DMS153 treated with DMSO at 0.1 percent for 48 hours (cell line): ENCODE measurements around the gene STARD13.
A peak's percentile ranks its signal among the peaks of the same experiment; 100 is the strongest.

Experiments used
- DNase-seq: peaks from one replicate; lab custom pipeline; 2025; ENCODE audit not compliant: unreplicated experiment; lab: John Stamatoyannopoulos, UW

Gene STARD13, protein sequence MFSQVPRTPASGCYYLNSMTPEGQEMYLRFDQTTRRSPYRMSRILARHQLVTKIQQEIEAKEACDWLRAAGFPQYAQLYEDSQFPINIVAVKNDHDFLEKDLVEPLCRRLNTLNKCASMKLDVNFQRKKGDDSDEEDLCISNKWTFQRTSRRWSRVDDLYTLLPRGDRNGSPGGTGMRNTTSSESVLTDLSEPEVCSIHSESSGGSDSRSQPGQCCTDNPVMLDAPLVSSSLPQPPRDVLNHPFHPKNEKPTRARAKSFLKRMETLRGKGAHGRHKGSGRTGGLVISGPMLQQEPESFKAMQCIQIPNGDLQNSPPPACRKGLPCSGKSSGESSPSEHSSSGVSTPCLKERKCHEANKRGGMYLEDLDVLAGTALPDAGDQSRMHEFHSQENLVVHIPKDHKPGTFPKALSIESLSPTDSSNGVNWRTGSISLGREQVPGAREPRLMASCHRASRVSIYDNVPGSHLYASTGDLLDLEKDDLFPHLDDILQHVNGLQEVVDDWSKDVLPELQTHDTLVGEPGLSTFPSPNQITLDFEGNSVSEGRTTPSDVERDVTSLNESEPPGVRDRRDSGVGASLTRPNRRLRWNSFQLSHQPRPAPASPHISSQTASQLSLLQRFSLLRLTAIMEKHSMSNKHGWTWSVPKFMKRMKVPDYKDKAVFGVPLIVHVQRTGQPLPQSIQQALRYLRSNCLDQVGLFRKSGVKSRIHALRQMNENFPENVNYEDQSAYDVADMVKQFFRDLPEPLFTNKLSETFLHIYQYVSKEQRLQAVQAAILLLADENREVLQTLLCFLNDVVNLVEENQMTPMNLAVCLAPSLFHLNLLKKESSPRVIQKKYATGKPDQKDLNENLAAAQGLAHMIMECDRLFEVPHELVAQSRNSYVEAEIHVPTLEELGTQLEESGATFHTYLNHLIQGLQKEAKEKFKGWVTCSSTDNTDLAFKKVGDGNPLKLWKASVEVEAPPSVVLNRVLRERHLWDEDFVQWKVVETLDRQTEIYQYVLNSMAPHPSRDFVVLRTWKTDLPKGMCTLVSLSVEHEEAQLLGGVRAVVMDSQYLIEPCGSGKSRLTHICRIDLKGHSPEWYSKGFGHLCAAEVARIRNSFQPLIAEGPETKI

DNA sequence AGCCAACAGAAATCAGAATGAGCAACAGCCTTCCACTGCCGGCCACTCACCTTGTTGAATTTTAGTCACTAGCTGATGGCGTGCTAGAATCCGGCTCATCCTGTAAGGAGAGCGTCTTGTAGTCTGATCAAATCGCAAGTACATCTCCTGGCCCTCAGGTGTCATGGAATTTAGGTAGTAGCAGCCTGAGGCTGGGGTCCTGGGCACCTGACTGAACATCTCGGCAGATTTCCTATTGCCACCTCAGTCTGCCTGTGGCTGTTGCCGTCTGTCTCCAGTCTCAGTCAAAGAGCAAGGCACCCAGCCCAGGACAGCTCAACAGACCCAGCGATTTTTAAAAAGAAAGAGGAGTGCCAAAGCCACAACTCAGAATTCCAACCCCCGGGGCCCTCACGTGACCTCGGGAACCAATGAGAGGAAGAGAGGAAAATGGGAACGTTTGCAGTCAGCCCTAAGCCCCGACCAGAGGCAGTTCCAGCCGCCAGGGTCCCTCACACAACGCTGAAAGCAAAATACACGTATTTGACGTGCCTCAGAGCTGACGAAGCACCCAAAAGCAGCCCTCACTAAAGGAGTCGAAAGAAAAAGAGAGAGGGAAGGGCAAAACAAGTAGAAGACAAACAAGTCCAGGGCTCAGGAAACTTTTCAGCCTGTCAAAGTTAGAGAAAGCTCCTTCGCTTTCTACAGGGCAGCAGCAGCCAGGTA, at the start of gene STARD13:
Gene STARD13 (minus strand): TSS at position 336 of the 705 bp plus-strand sequence. CDS start 117 bp downstream, at position 219.
- DNase-seq, result peak; percentile 51

DNA sequence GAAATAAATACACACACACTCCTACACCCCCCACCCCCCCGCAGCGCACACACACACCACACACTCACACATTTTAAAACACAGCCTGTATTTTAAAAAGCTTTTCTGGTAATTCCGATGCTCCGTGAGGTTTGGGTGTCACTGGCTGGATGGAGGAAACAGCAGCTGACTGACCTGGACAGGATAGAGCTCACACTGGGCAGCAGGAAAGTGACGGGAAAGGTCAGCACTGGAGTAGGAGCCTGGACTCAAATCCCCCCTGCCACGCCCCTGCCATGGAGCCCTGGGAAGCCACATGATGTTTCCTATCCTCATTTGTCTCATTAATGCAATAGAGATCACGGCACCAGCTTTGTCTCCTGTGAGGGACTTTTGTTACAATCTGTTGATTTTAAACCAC, 49.3 kb upstream of the STARD13 start:
- DNase-seq, result no peak

DNA sequence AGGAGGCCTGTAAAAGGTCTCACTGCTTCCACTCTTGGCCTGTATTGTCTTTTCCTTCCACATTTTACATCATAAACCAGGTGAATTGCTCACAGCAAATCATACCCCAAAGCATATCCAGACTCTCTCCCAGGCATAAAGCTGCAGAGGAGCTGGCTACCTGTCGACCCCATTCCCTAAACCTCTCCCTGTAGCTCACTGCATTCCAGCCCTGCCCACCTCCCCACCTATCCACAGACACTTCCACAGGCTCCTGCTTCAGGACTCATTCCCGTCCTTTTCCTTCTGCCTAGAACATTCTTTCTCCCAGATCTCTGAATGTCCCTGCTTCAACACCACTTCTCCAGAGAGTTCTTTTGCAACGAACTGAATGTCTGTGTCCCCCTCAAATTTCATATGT, 46.4 kb upstream of the STARD13 start:
- no peak for DNase-seq

DNA sequence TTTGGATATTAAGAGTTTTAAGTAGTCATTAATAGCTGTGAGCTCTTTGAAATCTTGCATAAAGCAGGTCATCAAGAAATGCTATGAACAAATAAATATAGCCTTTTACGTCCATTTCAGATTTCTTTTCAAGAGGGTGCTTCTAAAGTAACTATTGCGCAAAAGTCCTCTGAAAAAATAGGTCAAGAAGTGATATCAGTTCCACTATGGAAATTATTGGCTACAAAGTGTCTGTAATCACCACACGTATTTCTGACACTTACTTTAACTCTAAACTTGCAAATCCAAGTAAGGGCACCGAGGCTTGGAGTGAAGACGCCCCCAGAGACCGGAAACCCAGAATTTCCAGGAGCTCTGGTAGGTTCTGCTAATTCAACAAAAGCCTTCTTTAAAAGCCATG, 44.9 kb upstream of the STARD13 start:
- no peak for DNase-seq

DNA sequence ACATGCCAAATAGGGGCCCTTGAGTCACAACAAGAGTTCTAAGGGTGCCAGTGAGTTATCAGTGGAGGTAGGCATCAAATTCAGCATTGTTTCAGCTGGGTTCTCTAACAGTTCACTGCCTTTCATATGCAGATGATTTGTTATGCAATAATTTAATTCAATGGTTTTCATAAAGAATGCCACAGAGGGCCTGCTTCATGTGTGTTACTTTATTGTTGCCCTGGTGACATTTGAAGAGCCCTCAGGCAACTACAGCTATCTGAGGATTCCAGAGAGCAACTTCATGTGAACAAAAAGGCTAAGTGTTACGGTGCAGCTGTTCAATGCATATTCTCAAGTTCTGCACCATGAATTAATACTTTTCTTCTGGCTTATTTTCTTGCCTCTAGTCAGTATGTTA, 43.1 kb upstream of the STARD13 start:
- peak; percentile 27 for DNase-seq

DNA sequence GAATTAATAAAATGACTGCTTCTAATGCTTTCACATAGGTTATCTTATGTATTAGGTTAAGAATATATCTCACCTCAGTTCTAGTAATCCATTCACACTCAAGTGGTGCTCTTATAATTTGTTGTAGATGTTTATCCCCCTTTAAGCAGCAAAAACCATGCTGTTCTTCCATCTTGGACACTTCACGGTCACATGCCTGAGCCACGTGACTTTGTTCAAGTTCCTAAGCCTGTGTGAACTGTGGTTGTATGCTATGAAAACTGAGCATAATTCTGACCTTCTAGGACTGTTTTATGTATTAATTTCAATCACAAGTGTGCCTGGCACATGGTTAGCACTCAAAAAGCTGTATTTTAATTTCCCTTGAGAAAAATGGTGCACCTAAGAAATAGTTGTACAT, 41.2 kb upstream of the STARD13 start:
- no peak for DNase-seq

DNA sequence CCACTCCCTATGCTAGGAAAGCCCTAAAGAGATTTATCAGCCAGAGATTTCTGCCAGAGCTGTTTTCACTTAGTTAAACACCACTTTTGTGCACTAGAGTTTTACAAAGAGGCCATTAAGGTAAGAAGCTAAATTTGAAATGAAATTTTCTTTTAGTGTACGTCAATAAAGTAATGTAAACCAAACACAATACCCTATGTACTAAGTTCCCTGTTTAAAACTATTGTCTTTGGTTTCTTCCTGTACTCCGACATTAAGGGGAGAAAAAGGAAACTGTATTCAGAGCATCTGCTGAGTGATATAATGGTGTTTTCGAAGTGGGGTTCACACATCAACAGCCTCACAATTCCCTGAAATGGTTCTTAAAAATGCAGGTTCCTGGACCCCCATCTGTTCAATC, 40.7 kb upstream of the STARD13 start:
- no peak for DNase-seq

DNA sequence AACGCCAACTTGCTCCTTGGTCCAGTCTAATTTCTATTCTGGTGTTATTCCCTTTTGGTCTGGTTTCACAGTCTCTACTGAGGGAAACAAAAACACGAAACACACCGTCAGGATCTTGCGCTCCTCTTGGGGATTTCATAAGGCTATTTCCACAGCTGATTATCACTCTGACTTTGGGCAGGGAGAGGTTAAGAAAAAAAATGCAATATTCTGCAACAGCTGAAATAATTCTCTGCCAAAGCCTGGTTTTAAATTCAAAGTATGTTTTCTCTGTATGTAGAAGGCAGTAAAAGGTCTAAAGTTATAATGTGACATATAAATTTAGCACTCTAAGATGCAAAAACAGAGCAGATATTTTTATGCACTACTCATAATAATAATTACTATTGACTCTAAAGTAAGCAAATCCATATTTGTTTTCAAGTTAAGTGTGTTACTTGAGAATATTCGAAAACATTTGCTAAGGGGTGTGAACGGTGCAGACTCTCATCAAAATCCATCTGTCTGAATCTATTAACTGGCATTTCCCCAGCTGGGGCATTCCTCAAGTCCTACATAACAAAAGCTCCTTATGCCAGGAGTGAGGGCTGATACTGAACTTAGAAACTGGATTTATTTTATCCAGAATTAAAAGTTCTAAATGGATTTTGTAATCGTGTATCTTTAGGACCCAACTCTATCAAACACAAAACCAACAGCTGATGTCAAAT, 38.4 kb upstream of the STARD13 start:
- DNase-seq, result no peak

DNA sequence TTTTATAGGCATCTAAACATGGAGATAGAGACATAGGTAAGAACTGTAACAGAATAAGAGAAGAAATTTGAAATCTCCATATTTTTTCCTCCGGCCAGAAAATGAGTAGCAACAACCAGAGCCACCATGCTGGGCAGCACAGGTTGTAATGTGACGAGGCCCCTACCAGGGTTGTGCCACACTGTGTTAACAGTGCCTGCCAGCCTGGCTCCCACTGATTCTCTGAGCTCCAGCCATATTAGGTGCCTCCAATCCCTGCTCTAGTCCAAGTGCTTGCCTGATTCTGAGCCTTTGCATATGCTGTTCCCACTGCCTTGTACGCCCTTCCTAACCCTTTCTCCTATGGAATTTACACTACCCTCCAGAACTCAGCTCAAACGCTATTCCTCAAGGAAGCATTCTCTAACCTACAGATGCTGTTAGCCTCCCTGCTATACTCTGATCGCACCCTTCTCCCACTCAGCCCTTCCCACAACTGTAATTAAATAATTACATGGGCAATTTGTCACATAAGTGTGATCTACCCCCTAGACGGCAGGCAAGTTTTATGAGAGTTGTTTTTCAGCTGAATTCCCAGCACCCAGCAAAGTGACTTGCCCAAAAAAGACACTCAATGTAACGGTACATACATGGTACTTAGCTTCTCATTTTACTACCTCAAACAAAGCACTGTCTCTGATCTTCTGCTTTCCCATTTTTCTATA, 37.6 kb upstream of the STARD13 start:
- no peak for DNase-seq

DNA sequence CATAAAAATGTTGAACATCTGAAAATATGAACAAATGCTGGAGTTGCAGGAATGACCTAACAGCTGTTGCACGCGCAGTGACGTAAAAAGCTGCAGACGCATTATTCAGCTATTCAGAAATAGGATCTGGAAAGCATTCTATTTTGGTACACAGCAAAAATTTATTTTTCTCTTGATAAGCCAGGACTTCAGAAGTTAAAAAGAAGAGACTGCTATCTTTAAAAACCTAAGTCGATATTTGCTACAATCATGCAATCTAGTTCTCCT, 36.9 kb upstream of the STARD13 start:
- DNase-seq, result no peak

DNA sequence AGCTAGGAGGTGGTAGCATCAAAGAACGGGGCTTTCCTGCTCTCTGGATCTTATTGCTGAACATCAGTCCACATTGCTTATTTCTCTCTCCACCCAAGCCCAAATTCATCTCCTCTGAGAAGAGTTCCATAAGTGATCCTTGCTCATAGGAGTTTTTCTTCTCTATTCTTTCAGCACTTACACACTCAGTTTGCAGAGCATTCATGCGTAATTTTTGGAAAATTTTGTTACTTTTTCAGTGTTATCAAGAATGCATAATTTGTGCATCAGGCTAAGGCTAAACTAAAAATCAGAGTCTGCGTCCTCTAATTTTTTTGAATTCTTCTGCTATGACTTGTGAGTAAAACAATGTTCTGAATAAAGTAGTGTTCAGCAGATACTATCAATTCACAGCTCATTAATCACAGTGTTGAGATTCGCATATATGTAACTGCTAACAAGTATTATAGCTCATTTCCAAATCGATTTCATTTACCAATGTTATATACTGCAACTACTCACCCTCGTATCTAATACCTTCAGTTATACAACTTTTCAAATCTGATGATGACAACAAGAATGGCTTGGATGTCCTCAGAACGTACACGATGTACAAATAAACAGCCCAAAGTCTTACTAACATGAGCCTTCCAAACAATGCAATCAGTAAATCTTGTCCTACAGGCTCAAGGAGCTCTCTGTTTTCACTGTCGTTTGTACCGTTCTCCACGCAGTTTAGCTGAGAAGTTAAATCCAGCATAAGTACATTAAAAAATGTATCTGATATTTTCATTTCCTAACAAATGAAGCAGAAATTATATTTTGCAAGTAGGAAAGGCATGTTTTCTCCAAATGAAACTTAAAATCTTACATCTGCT, 36.4 kb upstream of the STARD13 start:
- DNase-seq, result no peak

DNA sequence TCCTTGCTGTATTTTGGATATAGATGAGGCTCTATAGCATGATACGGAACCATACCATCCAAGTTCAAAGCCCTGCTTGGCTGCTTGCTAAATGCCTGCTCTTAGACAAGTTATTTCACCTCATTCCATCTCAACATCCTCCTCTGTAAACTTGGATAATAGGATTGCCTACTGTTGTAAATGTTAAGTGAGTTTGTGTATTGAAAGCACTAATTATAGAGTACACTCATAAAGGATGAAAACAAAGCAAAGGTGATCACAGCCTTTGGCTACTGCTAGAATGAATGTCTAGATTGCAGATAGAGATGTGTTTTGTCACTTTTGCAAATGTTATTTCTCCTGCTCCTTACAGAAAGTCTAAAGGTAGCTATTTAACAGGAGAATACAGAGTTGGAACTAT, 34.3 kb upstream of the STARD13 start:
- no peak for DNase-seq

DNA sequence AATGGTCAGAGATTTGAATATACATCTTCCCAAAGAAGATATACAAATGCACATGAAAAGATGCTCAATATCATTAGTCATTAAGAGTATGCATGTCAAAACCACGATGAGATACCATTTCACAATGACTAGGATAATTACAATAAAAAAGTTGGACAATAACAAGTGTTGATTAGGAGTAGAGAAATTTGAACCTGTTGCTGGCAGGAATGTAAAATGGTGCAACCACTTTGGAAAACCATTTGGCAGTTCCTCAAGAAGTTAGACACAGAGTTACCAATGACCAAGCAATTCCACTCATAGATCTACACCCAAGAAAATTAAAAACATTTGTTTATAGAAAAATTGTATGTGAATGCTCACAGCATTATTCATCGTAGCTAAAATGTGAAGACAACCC, 33.2 kb upstream of the STARD13 start:
- no peak for DNase-seq

DNA sequence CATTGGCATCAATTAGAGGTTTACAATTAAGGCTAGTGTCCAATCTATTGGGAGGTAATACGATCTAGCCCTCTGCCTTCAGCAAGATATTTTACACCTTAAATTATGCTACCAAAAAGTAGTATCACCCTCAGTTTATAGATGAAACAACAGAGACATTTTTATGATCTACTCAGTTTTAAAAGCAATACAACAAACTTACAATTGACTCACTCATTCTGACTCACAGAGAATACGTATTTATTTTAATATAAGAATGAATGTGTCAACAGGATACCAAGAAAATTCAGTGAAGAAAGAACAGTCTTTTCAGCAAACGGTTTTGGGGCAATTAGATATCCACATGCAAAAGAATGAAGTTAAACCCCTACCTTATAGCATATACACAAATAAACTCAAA, 32.5 kb upstream of the STARD13 start:
- DNase-seq, result no peak

DNA sequence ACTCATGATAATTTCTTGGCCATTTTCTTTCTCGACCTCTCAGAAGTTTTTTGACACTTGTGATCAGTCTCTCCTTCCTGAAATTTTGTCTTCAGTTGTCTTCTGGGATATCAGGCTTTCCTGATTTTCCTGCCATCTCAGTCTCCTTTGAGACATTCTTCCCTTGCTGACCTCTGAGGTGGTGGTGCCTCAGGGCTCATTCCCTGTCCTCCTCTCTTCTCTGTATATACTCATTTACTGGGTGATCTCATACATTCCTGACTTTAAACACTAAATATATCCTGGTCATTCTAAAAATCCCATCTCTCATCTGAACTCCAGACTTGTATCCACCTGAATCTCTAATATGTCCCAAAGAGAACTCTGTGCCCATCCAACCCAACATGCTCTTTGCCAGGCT, 31.3 kb upstream of the STARD13 start:
- no peak for DNase-seq

DNA sequence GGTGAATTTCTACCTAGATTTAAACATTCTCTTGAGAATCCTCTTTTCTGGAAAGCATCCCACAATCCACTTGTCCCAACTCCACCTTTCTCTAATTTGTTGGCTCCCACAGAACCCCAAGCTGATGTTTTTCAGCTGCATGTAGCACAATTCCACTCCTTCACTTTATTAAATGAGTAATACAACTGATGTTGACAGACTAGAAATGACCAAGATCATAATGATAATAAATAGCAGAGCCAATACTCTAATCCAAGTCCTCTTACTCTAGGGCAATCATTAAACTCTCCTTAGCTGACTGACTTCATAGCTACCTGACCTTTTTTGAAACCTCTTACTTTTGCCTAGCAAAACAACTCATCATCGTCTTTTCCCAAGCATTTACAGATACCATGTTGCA, 27.9 kb upstream of the STARD13 start:
- no peak for DNase-seq

DNA sequence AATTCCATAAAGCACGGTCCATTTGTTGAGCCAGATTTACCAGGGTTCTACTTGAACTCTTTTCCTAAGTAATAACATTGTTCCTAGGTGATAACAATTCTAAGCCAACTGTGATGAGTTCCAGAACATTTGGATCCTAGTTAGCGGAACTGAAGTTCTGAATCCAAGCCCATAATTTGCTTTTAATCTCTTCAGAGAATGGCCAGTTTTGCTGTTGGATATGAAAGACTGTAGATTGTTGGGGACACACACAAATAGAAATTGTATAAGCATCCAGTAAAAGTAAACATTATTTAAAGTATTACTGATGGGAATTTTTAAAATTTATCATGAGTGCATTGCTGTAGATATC, 27.3 kb upstream of the STARD13 start:
- no peak for DNase-seq

DNA sequence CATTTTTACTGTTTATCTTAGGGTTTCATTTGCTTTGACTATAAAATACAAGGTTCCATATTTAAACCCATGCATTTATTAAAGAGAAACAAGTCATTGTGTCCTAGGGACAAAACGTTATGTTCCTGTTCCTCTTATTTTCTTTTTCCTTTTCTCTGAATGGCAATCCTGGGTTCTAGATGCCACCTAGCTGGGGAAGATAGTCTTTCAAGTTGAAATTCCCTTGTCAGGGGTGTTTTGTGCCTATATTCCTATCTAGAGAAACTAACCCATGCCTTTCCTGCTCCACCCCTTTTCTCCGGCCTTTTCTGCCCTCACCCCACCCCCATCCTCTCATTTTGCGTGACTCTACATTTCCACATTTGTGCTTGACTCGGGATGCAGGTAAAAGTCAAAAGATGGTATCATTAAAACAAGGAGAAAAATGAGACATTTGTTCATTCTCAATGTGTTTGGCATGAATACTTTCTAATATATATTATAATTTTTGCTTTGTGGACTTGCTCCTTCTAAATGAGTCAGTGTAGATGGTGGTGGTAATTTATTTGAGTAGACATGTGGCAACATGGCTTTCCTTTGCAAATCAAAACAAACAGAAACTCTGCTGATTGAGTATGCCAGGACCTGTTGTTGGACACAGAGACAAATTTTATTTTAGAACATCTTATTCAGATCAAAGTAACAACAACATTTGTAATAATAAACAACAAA, 26.8 kb upstream of the STARD13 start:
- no peak for DNase-seq

DNA sequence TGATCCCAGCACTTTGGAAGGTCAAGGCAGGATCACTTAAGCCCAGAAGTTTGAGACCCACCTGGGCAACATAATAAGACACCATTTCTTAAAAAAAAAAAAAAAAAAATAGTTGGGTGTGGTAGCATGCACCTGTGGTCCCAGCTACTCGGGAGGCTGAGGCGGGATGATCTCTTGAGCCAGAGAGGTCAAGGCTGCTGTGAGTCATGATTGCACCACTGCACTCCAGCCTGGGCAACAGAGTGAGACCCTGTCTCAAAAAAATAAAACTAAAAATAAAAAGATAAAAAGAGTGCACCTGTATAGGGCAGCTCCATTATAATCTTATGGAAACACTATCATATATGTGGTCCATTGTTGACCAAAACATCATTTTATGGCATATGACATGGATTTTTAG, 25.5 kb upstream of the STARD13 start:
- no peak for DNase-seq
